ENCODE data around the gene TAF11L2.
A peak's percentile ranks its signal among the peaks of the same experiment; 100 is the strongest.
"Not testable (repeated sequence)": the region's sequence is repeated elsewhere in the genome, so short reads cannot be mapped to it uniquely, and the experiment has no call there.

TAF11L2 gene

GRCh38 chr5:17497931-17498330, at the start of gene TAF11L2:
Gene TAF11L2, plus strand, starts transcription at chr5:17498231.
- not testable (repeated sequence) for DNase-seq (ENCODE audit: low read depth, low spot score)

- no peak for DNase-seq (ENCODE audit: low read depth, low spot score)
Observed at GRCh38 chr5:17448877-17449276, 49.2 kb upstream of the TAF11L2 start.

DNA sequence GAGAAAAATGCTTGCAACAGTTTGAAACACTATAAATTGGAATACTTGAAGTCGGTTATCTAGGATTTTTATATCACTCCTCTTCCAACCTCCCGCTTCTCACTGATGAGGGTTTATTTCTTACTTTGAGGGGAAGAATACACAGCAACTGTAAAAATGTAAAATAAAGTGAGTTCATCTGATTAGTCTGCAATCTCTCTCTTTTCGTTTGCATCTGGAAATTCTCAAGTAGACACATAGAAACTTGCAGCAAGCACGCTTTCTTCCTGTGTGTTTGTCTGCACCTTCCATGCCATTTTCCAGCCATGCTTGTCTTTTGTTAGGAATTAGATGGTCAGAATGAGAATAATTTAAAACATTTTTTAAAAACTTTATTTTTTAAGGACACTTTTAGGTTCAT, 45.1 kb upstream of the TAF11L2 start:
- no peak for DNase-seq (ENCODE audit: low read depth, low spot score)

- no peak for DNase-seq (ENCODE audit: low read depth, low spot score)
Observed at GRCh38 chr5:17455942-17456341, 42.1 kb upstream of the TAF11L2 start.

- DNase-seq (ENCODE audit: low read depth, low spot score): no peak
Observed at GRCh38 chr5:17461793-17462192, 36.2 kb upstream of the TAF11L2 start.

GRCh38 chr5:17463653-17464052, 34.4 kb upstream of the TAF11L2 start:
- peak; percentile 15 for DNase-seq (ENCODE audit: low read depth, low spot score)

- no peak for DNase-seq (ENCODE audit: low read depth, low spot score)
Observed at GRCh38 chr5:17470064-17470463, 28.0 kb upstream of the TAF11L2 start.

- not testable (repeated sequence) for DNase-seq (ENCODE audit: low read depth, low spot score)
Observed at GRCh38 chr5:17475064-17475463, 23.0 kb upstream of the TAF11L2 start.

GRCh38 chr5:17477043-17477442, 21.0 kb upstream of the TAF11L2 start:
- DNase-seq (ENCODE audit: low read depth, low spot score): no peak

DNA sequence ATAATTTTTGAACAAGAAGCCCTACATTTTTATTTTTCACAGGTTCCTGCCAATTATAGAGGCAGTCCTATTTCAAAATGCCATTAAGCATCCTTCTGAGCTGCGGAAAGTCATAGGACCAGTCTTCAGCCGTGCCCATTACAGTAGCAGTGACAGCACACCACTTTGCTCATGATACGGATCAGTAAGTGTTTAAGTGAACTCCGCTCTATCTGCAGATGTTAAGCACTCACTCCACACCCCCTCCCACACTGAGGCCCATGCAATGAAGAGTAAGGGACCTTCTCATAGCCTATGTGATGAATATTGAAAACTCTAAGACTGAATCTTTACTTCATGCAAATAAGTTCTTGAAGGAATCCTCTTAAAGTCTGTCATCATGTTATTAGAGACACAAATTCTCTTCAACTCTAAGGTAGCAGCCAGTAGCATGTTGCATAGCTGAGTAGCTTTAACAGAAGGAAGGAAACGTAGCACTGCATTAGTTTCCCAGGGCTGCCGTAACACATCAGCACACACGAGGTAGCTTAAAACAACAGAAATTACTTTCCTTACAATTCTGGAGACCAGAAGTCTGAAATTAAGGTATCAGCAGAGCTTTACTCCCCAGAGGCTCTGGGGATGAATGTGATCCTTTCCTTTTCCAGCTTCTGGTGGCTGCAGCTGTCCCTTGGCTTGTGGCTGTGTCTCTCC, 20.3 kb upstream of the TAF11L2 start:
- DNase-seq (ENCODE audit: low read depth, low spot score): no peak

- no peak for DNase-seq (ENCODE audit: low read depth, low spot score)
Observed at GRCh38 chr5:17481378-17481777, 16.7 kb upstream of the TAF11L2 start.

GRCh38 chr5:17482790-17483189, 15.2 kb upstream of the TAF11L2 start:
- DNase-seq (ENCODE audit: low read depth, low spot score): no peak

GRCh38 chr5:17486464-17487173, 11.4 kb upstream of the TAF11L2 start:
- DNase-seq (ENCODE audit: low read depth, low spot score): not testable (repeated sequence)

- no peak for DNase-seq (ENCODE audit: low read depth, low spot score)
Observed at GRCh38 chr5:17487174-17487512, 10.9 kb upstream of the TAF11L2 start.

DNA sequence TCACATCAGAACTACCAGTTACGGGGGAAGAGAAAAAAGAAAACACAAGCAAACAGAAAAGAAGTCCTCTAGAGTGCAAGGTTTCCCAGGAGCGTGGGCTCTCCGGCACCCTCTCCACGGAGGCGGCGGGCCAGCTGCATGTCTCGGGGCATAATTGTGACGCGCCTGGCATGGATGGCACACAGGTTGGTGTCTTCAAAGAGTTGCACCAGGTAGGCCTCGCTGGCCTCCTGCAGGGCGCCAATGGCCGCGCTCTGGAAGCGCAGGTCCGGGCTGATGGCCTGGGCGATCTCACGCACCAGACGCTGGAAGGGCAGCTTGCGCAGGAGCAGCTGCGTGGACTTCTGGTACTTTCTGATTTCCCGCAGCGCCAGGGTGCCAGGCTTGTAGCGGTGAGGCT, 6.8 kb upstream of the TAF11L2 start:
- DNase-seq (ENCODE audit: low read depth, low spot score): not testable (repeated sequence)

- DNase-seq (ENCODE audit: low read depth, low spot score): no peak
Observed at GRCh38 chr5:17492770-17493169, 5.3 kb upstream of the TAF11L2 start.

- DNase-seq (ENCODE audit: low read depth, low spot score): no peak
Observed at GRCh38 chr5:17497446-17497845, 585 bp upstream of the TAF11L2 start.

DNA sequence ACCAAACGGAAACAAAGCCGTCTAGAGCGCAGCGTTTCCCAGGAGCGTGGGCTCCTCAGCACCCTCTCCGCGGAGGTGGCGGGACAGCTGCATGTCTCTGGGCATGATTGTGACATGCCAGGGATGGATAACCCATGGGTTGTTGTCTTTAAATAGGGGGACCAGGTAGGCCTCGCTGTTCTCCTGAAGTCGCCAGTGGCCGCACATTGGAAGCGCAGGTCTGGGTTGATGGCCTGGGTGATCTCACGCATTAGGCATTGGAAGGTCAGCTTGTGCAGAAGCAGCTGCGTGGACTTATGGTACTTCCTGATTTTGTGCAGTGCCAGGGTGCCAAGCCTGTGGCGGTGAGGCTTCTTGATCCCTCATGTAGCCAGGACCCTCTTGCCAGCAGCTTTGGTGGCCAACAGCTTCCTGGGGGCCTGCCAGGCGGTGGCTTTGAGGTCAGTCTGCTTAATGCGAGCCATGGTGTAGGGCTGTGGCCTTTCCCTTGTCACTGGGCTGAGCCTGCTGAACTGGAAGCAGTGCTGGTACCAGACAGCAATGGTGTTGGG, 13.8 kb downstream of the TAF11L2 start:
- DNase-seq (ENCODE audit: low read depth, low spot score): no peak

- not testable (repeated sequence) for DNase-seq (ENCODE audit: low read depth, low spot score)
Observed at GRCh38 chr5:17517526-17517925, 19.5 kb downstream of the TAF11L2 start.

DNA sequence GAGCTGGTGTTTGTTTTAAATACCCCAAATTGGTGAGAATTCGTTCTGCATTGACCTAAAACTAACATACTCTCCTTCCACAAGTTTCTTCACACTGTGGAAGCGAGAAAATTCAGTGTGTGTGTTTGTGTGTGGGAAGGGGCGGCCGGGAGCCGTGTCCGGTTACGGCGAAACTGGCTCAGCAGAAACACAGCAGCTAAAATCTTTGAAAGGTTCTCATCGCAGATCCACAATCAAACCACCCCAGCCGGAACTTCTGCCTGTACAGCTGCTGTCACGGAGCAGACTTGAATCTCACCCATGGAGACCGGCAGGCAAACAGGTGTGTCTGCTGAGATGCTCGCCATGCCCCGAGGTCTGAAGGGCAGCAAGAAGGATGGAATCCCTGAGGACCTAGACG, 20.0 kb downstream of the TAF11L2 start, which contains the start of gene TAF11L3:
Gene TAF11L3 (plus strand): TSS at position 301 of the 400 bp plus-strand sequence.
- DNase-seq (ENCODE audit: low read depth, low spot score): not testable (repeated sequence)

DNA sequence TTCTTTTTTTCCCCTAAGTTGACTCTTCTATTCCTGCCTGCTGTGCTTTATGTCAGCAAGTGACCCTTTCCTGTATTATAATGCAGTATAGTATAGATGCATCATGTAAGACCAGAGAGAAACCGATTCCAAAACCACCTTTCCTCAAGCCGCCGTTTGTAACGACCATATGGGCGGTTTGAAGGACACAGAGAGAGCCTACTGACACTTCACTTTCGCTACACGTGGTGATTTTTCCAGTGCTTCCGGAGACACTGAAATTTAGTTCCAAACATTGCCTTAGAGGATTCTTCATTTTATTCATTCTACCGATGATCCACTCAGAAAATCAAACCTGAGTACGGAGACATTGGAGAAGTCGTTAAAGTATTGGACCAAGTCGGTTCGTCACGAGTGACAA, 21.5 kb downstream of the TAF11L2 start:
- DNase-seq (ENCODE audit: low read depth, low spot score): not testable (repeated sequence)

DNA sequence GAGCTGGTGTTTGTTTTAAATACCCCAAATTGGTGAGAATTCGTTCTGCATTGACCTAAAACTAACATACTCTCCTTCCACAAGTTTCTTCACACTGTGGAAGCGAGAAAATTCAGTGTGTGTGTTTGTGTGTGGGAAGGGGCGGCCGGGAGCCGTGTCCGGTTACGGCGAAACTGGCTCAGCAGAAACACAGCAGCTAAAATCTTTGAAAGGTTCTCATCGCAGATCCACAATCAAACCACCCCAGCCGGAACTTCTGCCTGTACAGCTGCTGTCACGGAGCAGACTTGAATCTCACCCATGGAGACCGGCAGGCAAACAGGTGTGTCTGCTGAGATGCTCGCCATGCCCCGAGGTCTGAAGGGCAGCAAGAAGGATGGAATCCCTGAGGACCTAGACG, 23.5 kb downstream of the TAF11L2 start, which contains the start of gene TAF11L4:
Gene TAF11L4 (plus strand): TSS at position 301 of the 400 bp plus-strand sequence.
- not testable (repeated sequence) for DNase-seq (ENCODE audit: low read depth, low spot score)

- DNase-seq (ENCODE audit: low read depth, low spot score): not testable (repeated sequence)
Observed at GRCh38 chr5:17524935-17525334, 26.9 kb downstream of the TAF11L2 start, which contains the start of gene TAF11L5. Gene TAF11L5, plus strand, starts transcription at chr5:17525235.
